ENCODE results near the gene MYL12B.

MYL12B gene

DNA sequence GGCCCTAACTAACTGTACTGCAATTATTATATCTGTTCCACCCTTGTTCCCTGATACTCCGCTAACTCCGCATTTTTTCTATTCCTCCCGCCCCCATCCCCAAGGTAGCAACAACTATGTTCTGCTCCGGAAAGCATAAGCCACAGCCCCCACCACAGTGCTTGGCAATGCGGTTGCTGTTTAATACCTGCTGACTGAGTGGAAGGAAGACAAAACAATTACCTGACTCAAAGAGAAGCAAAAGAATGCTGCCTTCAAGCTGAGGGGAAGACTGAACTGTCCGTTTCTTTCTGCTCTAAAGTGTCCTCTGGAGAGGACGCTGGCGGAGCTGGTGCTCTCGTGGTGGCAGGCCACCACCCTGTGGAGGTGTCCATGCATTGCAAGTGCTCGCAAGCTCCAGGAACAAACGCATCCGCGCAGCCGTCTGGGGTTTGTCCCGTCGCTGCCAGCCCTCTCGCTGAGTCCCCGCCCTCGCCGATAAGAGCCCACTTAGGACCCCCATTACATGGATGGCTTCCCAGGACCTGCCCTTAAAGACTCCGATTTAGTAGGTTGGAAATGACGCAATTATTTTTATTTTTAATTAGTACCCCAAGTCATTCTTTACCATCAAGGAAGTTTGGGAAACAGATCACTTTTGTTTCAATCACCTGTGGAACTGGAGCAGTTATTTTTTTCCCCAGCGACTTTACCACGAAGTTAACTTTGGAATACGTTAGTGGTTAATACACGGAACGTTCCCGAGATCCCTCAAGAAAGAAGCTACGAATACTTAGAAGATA lies 15.9 kb upstream of the MYL12B start:
- Histone ChIP-seq H3K36me3 (ENCODE audit: insufficient read depth, low read length) (peaks cover 17% of the 10 kb centered on the region), H3K27me3 (ENCODE audit: insufficient read depth, low read length, poor library complexity) (no peaks in the 10 kb centered on the region), H3K4me3 (ENCODE audit: low read depth in 1 of 2, low read length in 2 of 2) (peak overlapping the region; percentile 47 to 67), H3K79me2 (ENCODE audit: insufficient read depth, low read length) (peaks cover 41% of the 10 kb centered on the region), H3K4me1 (ENCODE audit: insufficient read depth, low read length) (peaks cover 44% of the 10 kb centered on the region), H3K4me2 (ENCODE audit: insufficient read depth, low read length) (peak overlapping the region; percentile 99), H3K27ac (ENCODE audit: low read length) (peak overlapping the region; percentile 92), H3K9me3 (ENCODE audit: insufficient read depth, low read length, severe bottlenecking) (peaks cover 5% of the 10 kb centered on the region), H4K20me1 (ENCODE audit: insufficient read depth, low read length) (peaks cover 13% of the 10 kb centered on the region; the same call in 1 of the 2 replicates), H3K9ac (ENCODE audit: low read depth, low read length) (peak overlapping the region; percentile 85), H2AFZ (ENCODE audit: low read depth, low read length) (peak overlapping the region; percentile 86)
- ATAC-seq (ENCODE audit: insufficient read depth, low read depth) (peak; percentile 66), DNase-seq (peak; percentile 88)
- no peak for TF ChIP-seq EZH2 (IDR thresholded peaks at IDR 0.05; ENCODE audit: borderline replicate concordance, low read depth, low read length, severe bottlenecking)
- TF ChIP-seq, protein P1, sequence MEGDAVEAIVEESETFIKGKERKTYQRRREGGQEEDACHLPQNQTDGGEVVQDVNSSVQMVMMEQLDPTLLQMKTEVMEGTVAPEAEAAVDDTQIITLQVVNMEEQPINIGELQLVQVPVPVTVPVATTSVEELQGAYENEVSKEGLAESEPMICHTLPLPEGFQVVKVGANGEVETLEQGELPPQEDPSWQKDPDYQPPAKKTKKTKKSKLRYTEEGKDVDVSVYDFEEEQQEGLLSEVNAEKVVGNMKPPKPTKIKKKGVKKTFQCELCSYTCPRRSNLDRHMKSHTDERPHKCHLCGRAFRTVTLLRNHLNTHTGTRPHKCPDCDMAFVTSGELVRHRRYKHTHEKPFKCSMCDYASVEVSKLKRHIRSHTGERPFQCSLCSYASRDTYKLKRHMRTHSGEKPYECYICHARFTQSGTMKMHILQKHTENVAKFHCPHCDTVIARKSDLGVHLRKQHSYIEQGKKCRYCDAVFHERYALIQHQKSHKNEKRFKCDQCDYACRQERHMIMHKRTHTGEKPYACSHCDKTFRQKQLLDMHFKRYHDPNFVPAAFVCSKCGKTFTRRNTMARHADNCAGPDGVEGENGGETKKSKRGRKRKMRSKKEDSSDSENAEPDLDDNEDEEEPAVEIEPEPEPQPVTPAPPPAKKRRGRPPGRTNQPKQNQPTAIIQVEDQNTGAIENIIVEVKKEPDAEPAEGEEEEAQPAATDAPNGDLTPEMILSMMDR (IDR thresholded peaks at IDR 0.05; ENCODE audit: borderline replicate concordance, extremely low read depth, low read length, poor library complexity, severe bottlenecking), result peak; percentile 96

DNA sequence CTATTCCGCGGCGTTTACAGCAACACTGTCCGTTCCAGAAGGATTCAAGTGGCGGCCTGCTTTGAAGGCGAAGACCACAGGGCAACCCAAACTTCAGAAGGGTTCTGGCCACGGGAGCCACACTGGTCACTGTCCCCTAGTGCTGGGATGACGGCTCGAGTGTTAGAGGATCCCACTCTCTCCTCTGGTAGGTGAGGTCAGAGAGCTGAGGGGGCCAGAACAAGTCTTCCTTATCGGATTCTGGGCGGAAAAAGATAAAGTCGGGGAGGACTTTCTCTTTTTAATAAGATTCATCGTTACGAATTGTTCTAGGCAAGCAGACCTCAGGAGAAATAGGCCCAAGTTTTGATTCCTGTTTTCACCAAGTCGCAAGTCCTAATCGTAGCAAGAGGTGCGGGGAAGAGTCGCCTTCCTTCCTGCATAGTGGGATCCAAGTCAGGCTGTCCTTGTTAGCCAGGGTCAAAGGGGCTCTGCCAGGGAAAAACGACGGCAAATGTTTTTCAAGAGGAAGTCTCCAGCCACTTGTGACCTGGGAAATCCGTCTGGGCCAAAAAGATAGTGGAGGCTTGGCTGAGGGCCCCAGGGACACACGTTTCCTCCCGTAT lies 15.2 kb upstream of the MYL12B start:
- ATAC-seq (ENCODE audit: insufficient read depth, low read depth) (no peak), DNase-seq (peak; percentile 38)
- peak overlapping the region; percentile 99 for H3K4me2 ChIP-seq (ENCODE audit: insufficient read depth, low read length)
- H3K79me2 ChIP-seq (ENCODE audit: insufficient read depth, low read length), result peaks cover 47% of the 10 kb centered on the region
- peaks cover 50% of the 10 kb centered on the region for H3K4me1 ChIP-seq (ENCODE audit: insufficient read depth, low read length)
- H3K9me3 ChIP-seq (ENCODE audit: insufficient read depth, low read length, severe bottlenecking), result peaks cover under 1% of the 10 kb centered on the region
- peak overlapping the region; percentile 85 for H3K9ac ChIP-seq (ENCODE audit: low read depth, low read length)
- no peaks in the 10 kb centered on the region for H3K27me3 ChIP-seq (ENCODE audit: insufficient read depth, low read length, poor library complexity)
- peak overlapping the region; percentile 92 for H3K27ac ChIP-seq (ENCODE audit: low read length)
- peak overlapping the region; percentile 86 for H2AFZ ChIP-seq (ENCODE audit: low read depth, low read length)
- H3K36me3 ChIP-seq (ENCODE audit: insufficient read depth, low read length), result peaks cover 22% of the 10 kb centered on the region
- H4K20me1 ChIP-seq (ENCODE audit: insufficient read depth, low read length), result peaks cover 13% of the 10 kb centered on the region; the same call in 1 of the 2 replicates
- TF ChIP-seq, protein P1 (IDR thresholded peaks at IDR 0.05; ENCODE audit: borderline replicate concordance, extremely low read depth, low read length, poor library complexity, severe bottlenecking), result no peak
- TF ChIP-seq EZH2 (IDR thresholded peaks at IDR 0.05; ENCODE audit: borderline replicate concordance, low read depth, low read length, severe bottlenecking), result no peak
- H3K4me3 ChIP-seq (ENCODE audit: low read depth in 1 of 2, low read length in 2 of 2), result peak overlapping the region; percentile 47 to 67

DNA sequence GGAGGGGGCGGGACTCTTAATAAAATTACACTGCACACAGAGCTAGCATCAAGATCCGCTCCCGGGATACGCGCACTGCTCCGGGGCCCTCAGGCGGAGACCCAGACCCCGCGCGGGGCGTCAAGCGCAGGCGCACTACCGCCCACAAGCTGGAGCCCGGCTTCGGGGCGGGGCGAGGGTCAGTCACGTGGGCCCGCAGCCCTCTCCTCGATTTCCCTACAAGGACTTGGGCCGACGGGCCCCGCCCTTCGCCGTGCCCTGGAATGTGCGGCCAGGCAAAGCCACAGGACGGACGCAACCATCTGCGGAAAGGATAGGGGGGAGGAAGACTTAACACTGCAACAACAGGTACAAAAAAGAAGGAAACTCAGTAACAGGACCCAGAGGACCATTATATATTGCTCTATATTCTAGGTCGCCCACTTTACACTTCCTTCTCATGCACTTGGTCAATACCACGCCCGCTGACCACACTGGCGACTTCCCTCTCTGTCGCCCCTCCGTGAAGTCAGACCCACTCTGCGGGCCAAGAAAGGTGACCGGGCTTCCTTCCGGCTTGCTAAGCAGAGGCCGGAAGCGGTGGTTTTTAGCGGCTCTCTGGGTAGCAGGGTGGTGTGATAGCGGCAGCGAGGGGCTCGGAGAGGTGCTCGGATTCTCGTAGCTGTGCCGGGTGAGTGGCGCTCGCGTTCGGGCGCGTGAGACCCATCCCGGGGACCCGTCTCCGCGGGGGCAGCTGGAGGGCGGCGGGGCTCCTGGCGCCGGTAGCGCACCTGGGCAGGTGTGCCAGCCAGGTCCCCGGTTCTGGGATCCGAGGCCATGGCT lies 14.5 kb upstream of the MYL12B start, which contains the start of gene MYL12A:
Gene MYL12A (plus strand): TSS at position 562 of the 822 bp plus-strand sequence. CDS start 5,447 bp downstream, outside the sequence.
- peaks cover 13% of the 10 kb centered on the region; the same call in 1 of the 2 replicates for H4K20me1 ChIP-seq (ENCODE audit: insufficient read depth, low read length)
- H3K9ac ChIP-seq (ENCODE audit: low read depth, low read length), result peak within 1 kb of the TSS; percentile 85
- no peaks in the 10 kb centered on the region for H3K9me3 ChIP-seq (ENCODE audit: insufficient read depth, low read length, severe bottlenecking)
- DNase-seq (peak; percentile 99), ATAC-seq (ENCODE audit: insufficient read depth, low read depth) (peak; percentile 77)
- peaks cover 55% of the 10 kb centered on the region for H3K79me2 ChIP-seq (ENCODE audit: insufficient read depth, low read length)
- peaks cover 50% of the 10 kb centered on the region for H3K4me1 ChIP-seq (ENCODE audit: insufficient read depth, low read length)
- peaks cover 25% of the 10 kb centered on the region for H3K36me3 ChIP-seq (ENCODE audit: insufficient read depth, low read length)
- H3K4me2 ChIP-seq (ENCODE audit: insufficient read depth, low read length), result peak within 1 kb of the TSS; percentile 99
- TF ChIP-seq, protein P1 (IDR thresholded peaks at IDR 0.05; ENCODE audit: borderline replicate concordance, extremely low read depth, low read length, poor library complexity, severe bottlenecking), result no peak
- TF ChIP-seq EZH2 (IDR thresholded peaks at IDR 0.05; ENCODE audit: borderline replicate concordance, low read depth, low read length, severe bottlenecking), result no peak
- H2AFZ ChIP-seq (ENCODE audit: low read depth, low read length), result peak within 1 kb of the TSS; percentile 86
- H3K27me3 ChIP-seq (ENCODE audit: insufficient read depth, low read length, poor library complexity), result no peaks in the 10 kb centered on the region
- peak within 1 kb of the TSS; percentile 67 to 98 for H3K4me3 ChIP-seq (ENCODE audit: low read depth in 1 of 2, low read length in 2 of 2)
- peak within 1 kb of the TSS; percentile 92 for H3K27ac ChIP-seq (ENCODE audit: low read length)
